HG02870 (cell line): ENCODE measurements around the gene TULP4.

ENCODE experiments used
- ATAC-seq: cut with Tn5 transposase; IDR thresholded peaks from one replicate; pipeline ENCODE4 v1.9.1; 2021; ENCODE audit warnings: mild to moderate bottlenecking, moderate library complexity; ENCODE audit not compliant: unreplicated experiment

The TULP4 gene

DNA sequence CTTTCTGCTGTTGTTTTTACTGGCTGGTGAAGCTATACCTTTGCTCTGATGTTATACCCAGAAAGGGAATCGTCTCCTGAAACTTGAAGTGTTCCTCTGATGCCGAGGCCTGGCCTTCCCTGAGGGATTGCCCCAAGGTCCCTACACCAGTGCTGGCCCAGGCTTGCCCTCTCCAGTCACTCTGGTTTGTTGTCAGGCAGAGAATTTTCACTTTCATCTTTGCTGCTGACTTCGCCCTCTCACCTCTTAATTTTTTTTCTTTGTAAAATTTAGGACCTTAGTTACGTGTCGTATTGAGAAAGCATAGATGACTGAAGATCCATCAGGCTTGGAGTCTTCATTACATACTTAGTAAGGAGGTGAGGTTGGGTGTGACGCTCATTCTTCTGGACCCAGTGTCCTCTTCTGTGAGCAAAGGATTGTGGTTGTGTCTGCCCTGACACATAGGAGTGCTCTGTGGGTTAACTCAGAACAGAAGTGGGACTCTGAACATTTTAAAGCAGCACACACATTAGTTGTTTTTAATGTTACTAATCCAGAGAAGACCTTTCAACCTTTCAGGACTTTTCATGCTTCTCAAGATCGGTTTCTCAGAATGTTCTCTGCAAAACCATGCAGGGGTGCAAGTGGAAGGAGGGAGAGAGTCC is 45.4 kb downstream of the TULP4 start:
- peak; percentile 69 for ATAC-seq

DNA sequence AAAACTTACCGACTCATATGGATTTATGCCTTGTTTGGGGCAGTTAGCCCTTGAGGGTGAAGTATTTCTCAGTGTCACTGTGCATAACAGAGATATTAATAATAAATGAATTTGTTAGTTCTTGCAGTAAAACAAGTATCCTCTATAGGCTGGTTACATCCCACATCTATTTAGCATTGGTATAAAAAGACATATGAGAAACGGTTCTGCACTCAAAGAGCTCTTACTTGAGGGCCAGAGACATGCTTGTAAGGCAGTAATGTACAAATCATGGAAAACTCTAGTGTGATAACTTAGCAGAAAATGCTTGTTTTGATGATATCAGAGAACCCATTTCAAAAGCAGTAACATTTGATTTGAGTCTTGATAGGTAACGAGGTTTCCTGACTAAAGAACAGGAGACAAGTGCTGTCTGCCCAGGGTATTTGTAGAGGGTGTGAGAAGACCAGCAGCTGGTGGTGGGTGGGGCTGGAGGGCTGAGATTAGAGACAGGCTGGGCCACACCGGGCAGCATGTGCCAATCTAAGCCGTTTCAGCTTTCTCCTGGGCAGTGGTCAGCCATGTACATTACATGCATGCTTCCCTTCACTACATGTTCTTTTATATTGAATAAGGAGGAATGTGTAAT is 46.3 kb downstream of the TULP4 start:
- ATAC-seq, result no peak

DNA sequence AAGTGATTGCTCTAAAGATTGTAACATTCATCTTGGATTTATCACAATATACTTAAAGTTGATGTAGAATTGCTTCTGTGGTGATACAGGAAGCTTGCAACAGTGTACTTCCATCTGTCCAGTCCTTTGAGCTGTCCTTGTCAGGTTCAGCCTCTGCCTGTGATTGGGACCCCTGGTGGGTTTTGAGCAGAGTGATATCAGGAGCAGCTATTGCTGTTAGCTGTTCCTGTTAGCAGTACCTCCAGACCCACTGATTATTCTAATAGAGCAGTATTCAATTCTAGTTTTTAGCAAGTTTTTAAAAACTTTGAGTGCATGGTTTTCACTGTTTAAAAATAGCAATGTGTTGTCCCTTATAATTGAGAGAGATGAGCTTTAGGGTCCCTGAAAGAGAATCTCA is 48.8 kb downstream of the TULP4 start:
- ATAC-seq, result no peak

DNA sequence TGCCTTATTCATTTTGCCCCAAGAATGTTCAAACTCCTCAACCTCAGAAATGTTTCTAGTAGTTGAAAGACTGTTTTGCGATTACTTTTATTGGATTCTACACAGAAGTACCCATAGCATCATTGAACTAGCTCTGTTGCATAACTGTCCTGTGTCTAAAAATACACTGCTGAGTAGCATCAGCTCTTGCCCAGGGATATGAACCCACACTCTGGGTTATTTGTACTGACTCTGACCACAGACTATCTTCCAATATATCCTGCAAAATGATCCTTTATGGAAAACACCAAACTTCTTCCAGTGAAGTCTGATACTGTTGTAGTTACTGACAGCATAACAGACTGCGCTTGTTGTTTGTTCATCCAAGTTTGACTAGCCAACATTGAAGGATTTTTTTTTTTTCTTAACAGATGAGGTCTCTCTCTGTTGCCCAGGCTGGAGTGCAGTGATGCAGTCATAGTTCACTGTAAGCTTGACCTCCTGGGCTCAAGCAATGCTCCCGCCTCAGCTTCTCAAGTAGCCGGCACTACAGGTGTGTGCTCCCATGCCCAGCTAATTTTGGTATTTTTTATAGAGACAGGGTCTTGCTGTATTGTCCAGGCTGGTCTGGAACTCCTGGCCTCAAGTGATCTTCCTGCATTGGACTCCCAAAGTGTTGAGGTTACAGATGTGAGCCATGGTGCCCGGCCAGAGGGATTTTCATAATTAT is 49.9 kb downstream of the TULP4 start:
- no peak for ATAC-seq

DNA sequence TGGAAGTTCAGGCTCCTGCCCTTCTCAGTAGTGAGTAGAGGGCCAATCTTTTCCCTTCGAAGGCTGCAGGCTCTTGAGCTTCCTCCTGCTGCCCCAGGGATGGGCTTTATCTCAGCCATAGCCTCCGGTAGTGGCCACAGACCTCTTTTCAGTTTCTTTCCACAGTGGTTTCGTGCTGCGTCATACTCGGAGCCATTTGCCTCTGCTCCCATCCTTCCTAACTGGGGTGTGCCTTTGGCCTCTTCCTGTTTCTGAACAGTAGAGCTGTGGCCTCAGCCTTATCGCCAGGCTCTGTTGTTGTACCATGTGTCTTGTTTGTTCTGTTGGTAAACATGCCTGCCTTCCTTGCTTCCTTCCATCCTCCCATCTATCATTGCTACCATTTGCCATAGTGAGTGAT is 54.1 kb downstream of the TULP4 start:
- ATAC-seq, result no peak

DNA sequence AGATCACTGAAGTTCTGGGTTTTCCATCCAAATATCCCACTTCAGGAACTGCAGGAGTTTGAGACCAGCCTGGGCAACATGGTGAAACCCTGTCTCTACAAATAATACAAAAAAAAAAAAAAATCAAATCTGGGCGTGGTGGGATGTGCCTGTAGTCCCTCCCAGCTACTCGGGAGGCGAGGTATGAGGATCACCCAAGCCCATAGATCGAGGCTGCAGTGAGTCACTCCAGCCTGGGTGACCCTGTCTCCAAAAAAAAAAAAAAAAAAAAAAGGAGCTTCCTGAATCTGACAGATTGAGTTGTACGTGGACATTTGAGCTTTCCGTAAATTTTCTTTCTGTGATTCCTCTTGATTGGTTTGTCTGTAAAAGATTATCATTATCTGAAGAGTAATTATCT is 55.6 kb downstream of the TULP4 start:
- no peak for ATAC-seq

DNA sequence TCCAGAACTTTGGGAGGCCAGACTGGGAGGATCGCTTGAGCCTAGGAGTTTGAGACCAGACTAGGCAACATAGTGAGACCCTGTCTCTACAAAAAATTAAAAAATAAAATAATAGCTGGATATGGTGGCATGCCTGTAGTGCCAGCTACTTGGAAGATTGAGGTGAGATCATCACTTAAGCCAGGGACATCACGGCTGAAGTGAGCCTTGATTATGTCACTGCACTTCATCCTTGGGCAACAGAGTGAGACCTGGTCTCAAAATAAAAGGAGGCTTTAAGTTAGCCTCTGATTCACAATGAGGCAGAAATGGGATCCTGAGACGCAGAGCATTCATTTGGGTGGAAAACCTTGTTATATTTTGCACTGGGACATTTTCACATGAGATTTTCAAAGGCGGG is 57.0 kb downstream of the TULP4 start:
- no peak for ATAC-seq

DNA sequence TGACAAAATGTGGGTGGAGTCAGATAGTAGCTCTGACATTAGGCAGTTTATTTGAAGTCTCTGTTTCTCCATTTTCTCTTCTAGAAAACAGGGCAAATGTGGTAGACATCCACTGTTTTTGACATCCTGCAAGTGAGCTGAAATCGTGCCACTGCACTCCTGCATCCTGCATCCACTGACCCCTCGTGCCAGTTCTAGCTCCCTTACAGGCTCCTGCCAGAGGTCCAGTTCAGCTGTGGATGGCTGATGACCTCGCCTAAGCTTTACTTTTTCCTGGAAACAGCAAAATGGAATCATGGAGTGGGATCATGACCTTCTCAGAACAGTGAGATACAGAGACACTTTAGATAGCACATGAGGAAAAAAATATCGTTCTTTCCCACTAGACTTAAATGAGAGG is 58.5 kb downstream of the TULP4 start:
- no peak for ATAC-seq

DNA sequence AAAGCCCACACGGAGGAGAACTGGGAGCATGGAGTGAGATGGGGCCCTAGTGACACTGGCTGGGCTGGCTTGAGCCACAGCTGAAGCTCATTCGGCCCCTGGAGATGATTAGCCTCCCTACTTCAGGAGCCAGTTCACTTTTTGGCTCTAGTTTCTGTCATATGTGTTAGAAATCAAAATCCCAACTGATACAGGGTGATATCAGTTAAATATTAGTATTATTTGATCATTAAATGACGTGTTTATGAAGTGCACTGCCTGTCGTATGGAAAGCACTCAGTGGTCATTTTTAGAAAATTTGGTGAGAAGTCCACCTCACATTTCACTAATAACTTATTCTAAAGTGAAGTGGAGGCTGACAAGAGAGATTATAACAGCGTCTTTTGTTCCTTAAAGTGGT is 59.0 kb downstream of the TULP4 start:
- ATAC-seq, result no peak

DNA sequence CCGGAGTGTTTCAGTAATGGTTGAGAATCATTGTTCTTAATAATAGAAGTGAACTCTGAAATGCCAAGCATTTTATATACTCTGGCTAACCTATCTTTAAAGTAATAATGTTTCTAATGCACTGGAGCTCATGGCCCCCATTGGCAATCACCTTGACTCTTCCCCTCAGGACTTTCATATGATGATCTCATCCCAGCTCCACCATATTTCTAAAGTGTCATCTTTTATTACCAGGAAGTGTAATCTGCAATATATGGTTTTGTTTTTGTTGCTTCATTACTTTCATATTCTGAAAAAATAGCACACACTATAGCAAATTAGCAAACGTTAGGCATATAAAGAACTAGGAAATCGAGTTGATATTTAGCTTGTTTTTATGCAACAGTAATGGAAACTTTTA is 60.3 kb downstream of the TULP4 start:
- ATAC-seq, result no peak

DNA sequence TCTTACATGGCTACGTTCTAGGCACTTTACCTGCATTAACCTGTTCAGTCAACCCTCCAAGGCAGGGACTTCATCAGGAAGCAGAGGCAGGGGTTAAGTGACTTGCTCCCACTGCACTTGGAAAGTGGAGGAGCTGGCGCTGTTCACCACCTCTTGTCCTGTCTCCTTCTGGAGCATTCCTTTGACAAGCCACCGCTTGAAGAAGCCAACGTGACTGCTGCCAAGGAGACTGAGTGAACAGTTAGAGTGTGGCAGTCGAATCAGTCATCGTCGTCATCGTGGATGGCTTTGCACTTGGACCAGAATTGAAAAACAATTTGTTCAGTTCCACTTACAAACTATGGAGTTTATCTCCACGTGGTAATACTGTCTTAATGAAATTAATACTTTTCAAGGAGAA is 60.9 kb downstream of the TULP4 start:
- no peak for ATAC-seq

DNA sequence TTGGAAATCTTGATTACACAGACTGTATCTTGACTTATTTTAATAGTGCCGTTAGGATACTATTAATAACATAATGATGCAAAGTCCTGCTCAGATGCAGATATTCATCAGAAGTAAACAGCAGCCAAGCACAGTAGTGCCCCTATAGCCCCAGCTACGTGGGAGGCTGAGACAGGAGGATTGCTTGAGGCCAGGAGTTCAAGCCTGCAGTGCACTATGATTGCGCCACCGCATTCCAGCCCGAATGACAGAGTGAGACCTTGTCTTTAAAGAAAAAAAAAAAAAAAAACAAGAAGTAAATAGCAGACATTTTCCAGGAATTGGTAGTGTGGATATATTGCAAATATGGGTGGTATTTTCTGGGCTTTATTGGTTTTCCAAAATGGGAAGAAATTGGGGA is 61.8 kb downstream of the TULP4 start:
- ATAC-seq, result no peak

DNA sequence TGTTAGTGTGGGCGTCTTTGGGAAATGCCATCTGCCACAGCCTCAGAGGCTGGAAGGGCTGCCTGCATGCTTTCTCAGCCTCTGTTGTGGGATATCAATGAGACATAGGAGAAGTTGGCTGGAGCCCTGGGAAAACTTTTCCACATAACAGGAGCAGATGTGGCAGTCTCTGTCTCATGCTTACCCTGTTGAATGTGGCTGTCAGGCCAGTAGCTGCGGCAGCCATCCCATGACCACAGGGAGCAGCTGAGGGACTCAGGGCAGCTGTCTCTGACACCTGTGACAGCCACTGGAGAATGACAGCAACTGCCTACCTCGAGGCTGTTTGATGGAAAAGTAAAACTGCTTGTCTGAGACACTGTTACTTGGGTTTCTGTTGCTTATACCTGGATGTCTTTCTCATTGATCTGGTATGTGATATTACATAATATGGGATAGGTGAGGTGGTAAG is 64.4 kb downstream of the TULP4 start:
- no peak for ATAC-seq

DNA sequence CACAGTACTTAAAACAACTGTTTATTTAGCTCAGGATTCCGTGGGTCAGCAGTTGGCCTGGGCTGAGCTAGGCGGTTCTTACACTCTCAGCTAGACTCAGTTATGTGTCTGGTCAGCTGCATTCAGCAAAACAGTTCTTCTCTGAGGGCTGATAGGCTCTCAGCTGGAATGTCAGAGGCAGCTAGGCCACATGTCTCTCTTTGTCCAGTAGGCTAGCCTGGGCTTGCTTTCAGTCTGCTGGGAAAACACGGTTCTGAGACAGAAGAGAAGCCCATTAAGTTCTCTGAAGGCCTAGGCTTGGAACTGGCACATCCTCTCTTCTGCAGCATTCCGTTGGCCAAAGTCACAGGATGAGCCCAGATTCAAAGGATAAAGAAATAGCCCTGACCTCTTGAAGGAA is 65.6 kb downstream of the TULP4 start:
- no peak for ATAC-seq

DNA sequence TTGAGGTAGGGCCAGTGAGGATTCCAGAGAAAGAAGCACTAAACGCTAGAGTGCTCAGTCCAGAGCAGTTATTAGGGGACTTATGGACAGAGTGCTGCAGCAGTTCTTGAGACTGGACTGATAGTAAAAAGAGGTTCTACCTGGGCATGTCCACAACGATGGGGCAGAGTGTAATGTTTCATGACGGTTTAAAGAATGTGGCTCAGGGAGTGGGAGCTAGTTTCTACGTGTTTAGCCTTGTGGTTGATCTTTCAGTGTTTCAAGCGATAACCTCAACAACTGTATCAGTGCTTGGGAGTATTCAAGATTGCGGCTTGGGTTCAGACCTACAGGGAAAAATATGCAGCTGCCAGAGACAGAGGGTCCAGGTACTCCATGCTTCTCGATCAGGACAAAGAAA is 67.1 kb downstream of the TULP4 start:
- ATAC-seq, result no peak

DNA sequence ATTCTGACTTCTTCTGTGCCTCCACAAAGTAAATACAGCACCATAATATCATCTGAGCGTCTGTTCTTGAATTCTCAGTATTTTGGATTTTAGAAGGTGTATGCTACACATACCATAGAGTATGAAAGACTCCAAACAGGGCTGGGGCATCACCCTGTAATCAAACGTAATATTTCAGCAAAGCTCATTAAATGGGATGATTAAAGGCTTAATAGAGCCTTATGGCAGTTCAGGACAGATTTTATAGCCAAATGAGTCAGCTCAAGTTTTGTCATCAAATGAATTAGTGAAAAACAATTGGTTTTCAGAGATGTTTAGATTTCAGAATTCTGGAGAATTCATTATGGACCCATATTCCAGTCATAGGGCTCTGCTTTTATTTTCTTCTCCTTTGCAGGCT is 68.9 kb downstream of the TULP4 start:
- no peak for ATAC-seq

DNA sequence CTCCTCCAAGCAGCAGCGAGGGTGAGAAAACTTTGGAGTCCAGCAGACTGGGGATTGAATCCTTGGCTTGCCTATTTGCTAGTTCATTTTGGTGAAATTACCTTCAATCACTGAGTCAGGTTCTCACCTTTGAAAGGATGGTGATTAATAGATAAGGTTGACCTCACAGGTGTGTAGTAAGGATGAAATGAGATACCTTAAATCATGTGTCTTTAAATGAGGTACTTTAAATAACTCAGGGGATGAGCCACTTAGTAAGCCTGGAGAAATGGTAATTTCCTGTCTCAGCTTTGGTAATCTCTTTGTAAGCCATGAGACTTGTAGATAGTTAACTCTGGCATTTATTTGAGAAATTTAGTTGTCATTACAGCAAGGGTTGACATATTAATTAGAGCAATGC is 70.2 kb downstream of the TULP4 start:
- ATAC-seq, result no peak

DNA sequence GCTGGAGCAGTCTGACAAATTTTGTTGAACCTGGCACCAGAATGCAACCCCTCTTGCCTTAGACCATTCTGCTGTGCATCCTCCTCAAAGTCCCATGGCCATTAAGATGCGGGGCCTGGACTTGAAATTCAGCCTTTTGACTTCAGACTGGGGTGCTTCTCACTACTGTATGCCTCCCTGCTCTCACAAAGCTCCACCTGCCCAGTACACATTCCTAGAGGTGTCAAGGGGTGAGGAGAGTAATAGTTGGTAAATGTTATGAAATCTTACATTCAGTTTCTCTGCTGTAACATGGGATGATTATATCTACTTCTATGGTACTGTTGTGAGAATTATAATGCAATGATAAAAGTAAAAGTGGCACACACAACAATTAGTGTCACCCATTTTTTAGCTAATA is 70.8 kb downstream of the TULP4 start:
- no peak for ATAC-seq

DNA sequence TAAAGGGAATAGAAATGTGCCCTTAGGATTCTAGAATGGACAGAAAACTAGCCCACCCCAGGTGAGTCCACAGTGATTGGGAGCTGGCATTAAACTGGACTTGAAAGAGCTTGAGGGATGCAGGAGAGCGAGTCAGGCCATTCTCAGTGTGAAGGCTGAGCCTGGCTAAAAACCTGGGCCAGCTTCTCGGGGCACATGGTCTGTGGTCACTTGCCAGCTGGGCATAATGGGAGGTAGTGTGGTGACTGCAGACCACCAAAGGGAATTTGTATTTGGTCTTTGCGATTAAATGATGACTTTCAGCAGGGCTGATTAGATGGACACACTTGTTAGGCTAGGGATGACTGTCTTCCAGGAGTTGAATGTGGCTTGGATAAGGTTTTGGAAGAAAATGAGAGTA is 71.3 kb downstream of the TULP4 start:
- no peak for ATAC-seq

DNA sequence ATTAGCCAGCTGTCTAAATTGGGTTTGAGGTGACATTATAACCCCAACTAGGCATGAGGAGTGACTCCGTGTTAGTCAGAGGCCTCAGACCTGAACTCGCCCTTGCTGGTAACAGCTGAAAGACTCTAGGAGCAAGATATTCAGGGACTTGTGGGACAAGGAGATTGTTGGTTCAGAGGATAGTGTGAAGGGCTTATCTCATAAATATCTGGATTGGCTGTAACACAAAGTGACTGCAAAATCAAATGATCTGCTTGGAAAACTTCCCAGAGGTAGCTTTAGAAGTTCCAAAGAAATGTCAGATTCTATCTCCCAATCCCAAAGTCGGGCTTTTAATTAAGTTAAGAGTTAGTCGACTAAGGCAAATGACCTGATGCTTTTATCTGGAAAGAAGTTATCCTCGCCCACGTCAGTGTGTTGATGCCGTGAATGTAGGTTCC is 72.4 kb downstream of the TULP4 start:
- ATAC-seq, result no peak

DNA sequence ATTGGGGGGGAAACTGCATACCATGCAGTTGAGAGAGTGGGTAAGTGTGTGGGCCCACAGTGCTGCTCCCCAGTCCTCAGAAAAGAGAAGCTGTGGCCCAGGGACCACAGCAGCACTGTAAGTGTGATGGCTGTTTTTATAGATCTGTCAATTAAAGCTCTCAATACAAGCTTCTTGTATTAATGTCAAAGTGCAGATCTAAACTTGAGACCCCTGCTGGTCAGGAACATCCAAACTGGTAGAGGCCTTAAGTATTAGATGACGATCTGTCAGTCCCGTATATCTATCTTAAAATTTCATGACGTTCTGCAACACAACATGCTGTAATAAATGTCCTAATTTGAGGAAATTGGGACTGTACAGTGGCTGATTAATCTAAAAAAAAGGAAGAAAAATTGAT is 74.8 kb downstream of the TULP4 start:
- ATAC-seq, result no peak

DNA sequence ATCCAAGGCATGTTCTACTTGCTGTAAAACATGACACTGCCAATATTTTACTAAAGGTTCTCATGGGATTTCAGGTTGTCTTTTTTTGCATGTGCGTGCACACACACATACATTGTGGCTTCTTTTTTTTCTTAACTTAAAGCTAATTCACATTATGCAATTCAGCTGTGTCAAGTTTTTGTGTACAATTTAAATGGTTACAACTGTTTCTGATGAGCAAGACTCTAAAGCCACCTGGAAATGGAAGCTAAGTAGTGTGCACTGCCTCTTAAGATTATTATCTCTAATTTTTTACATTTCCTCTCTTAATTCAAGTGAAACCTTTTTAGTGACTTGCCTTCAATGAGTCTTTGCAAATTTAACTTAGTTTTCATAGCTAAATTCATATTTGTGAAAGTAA is 75.3 kb downstream of the TULP4 start:
- no peak for ATAC-seq
